Lower leg skin (tissue), 4 donors: ENCODE measurements around the gene ARG1. TPM values are rescaled to one million over a fixed set of nuclear protein-coding genes. Genes with fewer than 3 reads are reported as not detected.

ENCODE experiments used
- DNase-seq, 2 donors: peaks; one replicate each; pipeline ENCODE4 v3.0.0-alpha.2; 2019; ENCODE audit warnings: low spot score in 2 of 2
- H3K4me3 ChIP-seq: fragments of 200-600 bp; sonication (generic); 2 replicates; pipeline ENCODE4 v1.5.1; 2017; ENCODE audit warnings: mild to moderate bottlenecking, low read depth; ENCODE audit not compliant: poor library complexity, severe bottlenecking
- POLR2A ChIP-seq, 2 donors: fragments of 450-650 bp; IDR thresholded peaks; one replicate each; pipeline ENCODE4 v1.6.1; 2016 to 2017; ENCODE audit warnings: antibody characterized with exemption in 2 of 2, mild to moderate bottlenecking in 1 of 2, moderate library complexity in 1 of 2
- WGBS, 2 donors: methylation state at CpG; one replicate each; pipeline ENCODE4 v1.1.5; 2018; 5-methylcytosine and 5-hydroxymethylcytosine counted together
- intact Hi-C: fragments of 100-400 bp; cut with DNase I; formaldehyde crosslinking; loops from one replicate; pipeline ENCODE4 v1.15.0; 2023; ENCODE audit warnings: low total_unique reads
- total RNA-seq, 4 donors: library from RNA; depleted of rRNA; stranded (reverse); fragments of >200 nt; gene quantifications; one replicate each; pipeline ENCODE4 v1.1.0, GENCODE V29; 2016
- TF ChIP-seq, protein P1 (sequence below), 3 donors: fragments of 450-650 bp; IDR thresholded peaks; one replicate each; pipeline ENCODE4 v1.5.1; 2016; ENCODE audit warnings: antibody characterized with exemption in 3 of 3, mild to moderate bottlenecking in 3 of 3, moderate library complexity in 2 of 3

ARG1 gene
- total RNA-seq, 4 donors from 2014 or later: 104 to 248 (median 220) TPM

GRCh38 chr6:131555992-131556391 is 17.0 kb upstream of the ARG1 start:
- H3K4me3 ChIP-seq: no peak overlapping the region
- intact Hi-C loops: no loop called here
- TF ChIP-seq, protein P1, sequence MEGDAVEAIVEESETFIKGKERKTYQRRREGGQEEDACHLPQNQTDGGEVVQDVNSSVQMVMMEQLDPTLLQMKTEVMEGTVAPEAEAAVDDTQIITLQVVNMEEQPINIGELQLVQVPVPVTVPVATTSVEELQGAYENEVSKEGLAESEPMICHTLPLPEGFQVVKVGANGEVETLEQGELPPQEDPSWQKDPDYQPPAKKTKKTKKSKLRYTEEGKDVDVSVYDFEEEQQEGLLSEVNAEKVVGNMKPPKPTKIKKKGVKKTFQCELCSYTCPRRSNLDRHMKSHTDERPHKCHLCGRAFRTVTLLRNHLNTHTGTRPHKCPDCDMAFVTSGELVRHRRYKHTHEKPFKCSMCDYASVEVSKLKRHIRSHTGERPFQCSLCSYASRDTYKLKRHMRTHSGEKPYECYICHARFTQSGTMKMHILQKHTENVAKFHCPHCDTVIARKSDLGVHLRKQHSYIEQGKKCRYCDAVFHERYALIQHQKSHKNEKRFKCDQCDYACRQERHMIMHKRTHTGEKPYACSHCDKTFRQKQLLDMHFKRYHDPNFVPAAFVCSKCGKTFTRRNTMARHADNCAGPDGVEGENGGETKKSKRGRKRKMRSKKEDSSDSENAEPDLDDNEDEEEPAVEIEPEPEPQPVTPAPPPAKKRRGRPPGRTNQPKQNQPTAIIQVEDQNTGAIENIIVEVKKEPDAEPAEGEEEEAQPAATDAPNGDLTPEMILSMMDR (IDR thresholded peaks at IDR 0.05): no peak
- TF ChIP-seq POLR2A (IDR thresholded peaks at IDR 0.05): no peak
- no peak for DNase-seq

DNA sequence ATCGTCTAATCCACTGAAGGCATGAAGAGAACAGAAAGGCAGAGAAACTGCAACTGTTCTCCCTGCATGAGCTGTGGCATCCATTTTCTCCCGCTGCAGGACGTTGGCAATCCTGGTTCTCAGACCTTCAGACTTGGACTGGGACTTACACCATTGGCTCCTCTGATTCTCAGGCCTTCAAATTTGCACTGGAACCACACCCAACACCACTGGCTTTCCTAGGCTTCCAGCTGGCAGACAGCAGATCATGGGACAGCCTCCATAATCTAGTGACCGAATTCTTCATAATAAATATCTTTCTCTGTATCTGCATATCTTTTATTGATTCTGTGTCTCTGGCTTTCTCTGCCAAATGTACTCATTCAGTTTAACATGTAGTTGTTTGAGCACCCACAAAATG is 14.1 kb upstream of the ARG1 start:
- no peak for DNase-seq
- intact Hi-C loops: no loop called here
- WGBS, 2 donors: 53 to 64% methylated on average over 4 of the region's 4 CpGs
- TF ChIP-seq, protein P1 (IDR thresholded peaks at IDR 0.05): no peak
- no peak for TF ChIP-seq POLR2A (IDR thresholded peaks at IDR 0.05)
- no peak overlapping the region for H3K4me3 ChIP-seq

DNA sequence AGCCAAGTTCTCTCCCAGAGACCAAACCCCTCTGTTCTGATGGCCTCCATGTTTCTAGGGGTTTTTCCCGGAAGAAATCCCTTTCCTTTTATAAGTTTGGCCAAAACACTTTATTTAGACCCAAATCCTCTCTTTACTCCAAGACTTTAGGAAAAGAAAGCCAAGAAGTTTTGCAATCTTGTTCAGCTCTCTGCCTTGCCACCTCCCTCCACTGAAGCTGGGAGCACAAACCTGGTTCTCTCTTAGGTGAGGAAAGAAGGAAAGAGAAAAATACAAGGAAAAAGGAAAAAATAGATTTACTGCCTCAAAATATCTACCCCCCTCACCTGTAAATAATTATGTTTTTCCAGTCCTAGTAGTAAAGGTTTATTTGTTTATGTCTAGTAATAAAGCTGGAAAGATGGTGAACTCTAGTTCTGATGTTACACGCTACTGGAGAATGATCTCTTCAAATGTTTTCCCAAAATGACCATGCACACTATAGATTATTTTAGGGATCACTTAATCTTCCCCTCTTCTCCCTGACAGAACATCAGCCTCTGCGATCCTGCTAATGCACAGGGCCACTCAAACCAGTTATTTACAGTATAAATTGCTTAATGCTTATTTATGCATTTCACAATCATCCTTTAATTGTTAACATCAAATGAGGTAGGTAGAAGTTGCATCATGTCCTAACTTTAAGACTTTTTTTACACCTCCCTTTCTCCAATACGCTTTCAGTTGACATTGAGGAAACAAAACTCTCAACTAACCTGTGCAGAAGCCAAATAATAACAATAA is 10.9 kb upstream of the ARG1 start:
- TF ChIP-seq, protein P1 (IDR thresholded peaks at IDR 0.05): no peak
- no peak for TF ChIP-seq POLR2A (IDR thresholded peaks at IDR 0.05)
- H3K4me3 ChIP-seq: no peak overlapping the region
- no peak for DNase-seq
- WGBS, 2 donors: 82 to 85% methylated on average over 4 of the region's 4 CpGs
- intact Hi-C loops: no loop called here

DNA sequence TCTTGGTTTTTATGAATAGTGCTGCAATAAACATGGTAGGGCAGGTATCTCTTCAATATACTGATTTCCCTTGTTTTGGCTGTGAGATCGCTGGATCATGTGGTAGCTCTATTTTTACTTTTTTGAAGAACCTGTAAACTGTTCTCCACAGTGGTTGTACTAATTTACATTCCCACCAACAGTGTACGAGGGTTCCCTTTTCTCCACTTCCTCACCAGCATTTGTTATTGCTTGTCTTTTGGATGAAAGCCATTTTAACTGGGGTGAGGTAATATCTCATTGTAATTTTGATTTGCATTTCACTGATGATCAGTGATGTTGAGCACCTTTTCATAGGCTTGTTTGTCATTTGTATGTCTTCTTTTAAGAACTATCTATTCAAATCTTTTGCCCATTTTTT is 8.0 kb upstream of the ARG1 start:
- 43 to 49% methylated on average over 2 of the region's 2 CpGs for WGBS, 2 donors
- intact Hi-C loops: loop anchor here (1.0 kb wide), 1 partner anchor 24 kb away; no protein-coding TSS in a partner anchor
- TF ChIP-seq, protein P1 (IDR thresholded peaks at IDR 0.05): no peak
- TF ChIP-seq POLR2A (IDR thresholded peaks at IDR 0.05): no peak
- no peak overlapping the region for H3K4me3 ChIP-seq
- no peak for DNase-seq

GRCh38 chr6:131568726-131569125 is 4.3 kb upstream of the ARG1 start:
- DNase-seq: no peak
- no peak for TF ChIP-seq POLR2A (IDR thresholded peaks at IDR 0.05)
- TF ChIP-seq, protein P1 (IDR thresholded peaks at IDR 0.05): no peak
- WGBS, 2 donors: 80 to 82% methylated on average over 4 of the region's 4 CpGs
- no peak overlapping the region for H3K4me3 ChIP-seq
- intact Hi-C loops: no loop called here

DNA sequence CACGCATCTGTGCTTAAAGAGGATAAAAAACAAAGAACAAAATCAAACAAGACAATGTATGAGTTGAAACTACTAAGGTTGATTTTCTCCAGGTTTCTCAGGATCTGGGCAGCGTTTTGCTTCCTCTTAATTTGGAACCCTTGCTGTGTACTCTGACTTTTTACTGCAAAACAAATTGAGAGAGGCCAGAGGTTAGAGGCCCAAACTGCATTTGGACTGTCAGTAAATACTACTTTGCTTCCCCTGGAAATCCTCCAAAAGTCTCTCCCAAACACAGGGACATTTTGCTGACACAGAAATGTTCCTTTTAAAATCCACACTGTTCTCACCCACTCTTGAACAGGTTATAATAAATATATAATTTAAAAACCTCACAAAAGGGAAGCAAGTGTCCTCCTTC is 1.1 kb downstream of the ARG1 start:
- TF ChIP-seq, protein P1 (IDR thresholded peaks at IDR 0.05): no peak
- no peak for TF ChIP-seq POLR2A (IDR thresholded peaks at IDR 0.05)

More for the DNA sequence above, 1.1 kb downstream of the ARG1 start:
- DNase-seq: no peak
- no peak overlapping the region for H3K4me3 ChIP-seq
- 70 to 72% methylated on average over 2 of the region's 2 CpGs for WGBS, 2 donors
- intact Hi-C loops: no loop called here
